Measurements from ENCODE around the gene GALNT14.
"Not testable (repeated sequence)": the region's sequence is repeated elsewhere in the genome, so short reads cannot be mapped to it uniquely, and the experiment has no call there.

The GALNT14 gene, protein sequence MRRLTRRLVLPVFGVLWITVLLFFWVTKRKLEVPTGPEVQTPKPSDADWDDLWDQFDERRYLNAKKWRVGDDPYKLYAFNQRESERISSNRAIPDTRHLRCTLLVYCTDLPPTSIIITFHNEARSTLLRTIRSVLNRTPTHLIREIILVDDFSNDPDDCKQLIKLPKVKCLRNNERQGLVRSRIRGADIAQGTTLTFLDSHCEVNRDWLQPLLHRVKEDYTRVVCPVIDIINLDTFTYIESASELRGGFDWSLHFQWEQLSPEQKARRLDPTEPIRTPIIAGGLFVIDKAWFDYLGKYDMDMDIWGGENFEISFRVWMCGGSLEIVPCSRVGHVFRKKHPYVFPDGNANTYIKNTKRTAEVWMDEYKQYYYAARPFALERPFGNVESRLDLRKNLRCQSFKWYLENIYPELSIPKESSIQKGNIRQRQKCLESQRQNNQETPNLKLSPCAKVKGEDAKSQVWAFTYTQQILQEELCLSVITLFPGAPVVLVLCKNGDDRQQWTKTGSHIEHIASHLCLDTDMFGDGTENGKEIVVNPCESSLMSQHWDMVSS

DNA sequence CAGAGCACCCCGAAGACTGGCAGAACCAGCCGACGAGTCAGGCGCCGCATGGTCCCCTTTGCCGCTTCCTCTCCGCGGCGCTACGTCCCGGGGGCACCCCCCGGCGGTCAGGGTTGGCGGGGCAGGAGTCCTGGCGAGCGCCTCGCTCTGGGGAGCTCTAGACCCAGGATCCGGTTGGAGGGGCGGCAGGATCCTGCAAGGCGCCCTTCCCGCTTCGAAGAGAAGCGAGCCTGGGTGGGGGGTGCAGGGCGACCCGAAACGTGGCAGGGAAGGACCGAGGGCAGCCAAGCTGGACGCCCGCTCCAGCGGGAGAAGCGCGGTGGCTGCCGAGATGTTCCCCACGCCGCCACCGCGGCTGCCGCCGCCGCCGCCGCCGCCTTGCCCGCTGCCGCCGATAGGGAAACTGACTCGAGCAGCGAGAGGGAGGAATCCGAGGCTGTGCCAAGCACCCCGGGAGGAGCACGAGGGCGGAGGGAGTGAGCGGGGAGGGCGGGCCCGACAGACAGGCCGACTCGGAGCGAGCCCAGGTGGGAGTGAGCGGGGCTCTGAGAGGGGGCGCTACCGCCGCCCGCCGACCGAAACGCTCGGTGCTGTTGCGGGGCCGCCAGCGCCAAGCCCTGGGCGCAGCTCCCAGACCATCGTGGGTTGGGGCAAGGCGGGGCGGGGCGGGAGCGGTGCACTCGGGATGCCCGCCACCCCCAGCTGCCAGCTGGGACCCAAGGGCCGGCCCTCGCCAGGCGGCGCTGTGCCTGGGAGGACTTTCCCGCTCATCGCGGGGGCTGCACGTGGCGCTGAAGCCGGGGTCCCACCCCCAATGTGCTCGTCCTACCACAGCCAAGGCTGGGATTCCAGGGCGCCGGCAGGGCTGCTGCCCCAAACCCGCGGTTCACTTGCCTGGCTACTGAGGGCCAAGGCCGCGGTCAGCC lies at the start of gene GALNT14:
Gene GALNT14, minus strand, starts transcription at position 404 of the 926 bp plus-strand sequence. Its CDS starts 354 bp downstream, at position 50.
- no peak for DNase-seq

DNA sequence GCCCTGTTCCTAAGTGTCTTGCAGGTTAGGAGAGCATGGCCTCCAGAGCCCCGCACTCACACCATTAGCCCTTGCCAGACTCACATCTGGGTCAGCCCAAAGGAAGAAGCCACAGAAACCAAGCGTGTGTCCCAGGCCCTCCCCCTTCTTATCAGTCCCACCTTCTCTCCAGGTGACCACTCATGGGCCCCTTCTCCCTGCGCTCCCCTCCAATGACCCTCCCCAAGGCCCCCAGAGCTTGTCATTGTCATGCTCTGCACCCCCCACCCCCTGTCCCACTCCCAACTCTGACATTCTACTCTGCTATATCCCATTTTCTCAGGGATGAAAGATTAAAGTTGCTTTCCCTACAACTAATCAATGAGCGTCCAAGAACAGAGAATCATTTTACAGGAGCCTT lies 48.9 kb upstream of the GALNT14 start:
- DNase-seq = no peak

DNA sequence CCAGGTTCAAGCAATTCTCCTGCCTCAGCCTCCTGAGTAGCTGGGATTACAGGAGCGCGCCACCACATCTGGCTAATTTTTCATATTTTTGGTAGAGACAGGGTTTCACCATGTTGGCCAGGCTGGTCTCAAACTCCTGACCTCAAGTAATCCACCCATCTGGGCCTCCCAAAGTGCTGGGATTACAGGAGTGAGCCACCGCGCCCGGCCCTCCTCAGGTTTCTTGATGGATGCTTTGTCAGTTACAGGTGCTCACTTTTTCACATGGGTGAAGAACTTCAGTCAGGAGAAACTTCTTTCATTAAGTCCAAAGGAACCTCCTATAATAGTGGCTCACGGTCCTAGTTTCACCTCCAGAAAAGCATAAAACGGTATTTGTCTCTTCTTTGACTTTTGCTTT lies 45.7 kb upstream of the GALNT14 start:
- not testable (repeated sequence) for DNase-seq

DNA sequence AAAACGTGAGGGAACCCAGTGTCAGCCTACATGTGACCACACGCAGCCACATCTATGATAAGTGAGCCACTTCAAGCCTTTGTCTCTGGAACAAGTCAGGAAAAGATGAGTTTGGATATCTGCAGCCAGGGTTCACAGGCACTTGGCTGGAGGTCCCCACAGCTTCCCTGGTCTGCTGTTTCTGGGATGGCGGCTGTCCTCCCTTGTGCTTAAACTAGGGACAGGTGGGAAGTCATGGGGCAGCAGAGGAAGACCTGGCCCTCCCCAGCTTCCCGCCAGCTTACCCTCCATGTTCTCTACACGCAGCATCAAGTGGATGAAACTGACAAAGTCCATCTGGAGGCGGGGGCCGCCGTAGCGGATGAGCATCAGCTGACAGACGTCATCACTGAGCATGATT lies 38.5 kb upstream of the GALNT14 start:
- DNase-seq = no peak

- DNase-seq = no peak
Observed at GRCh38 chr2:31171142-31171541, 32.9 kb upstream of the GALNT14 start.

- DNase-seq = peak; percentile 28 to 47
Observed at GRCh38 chr2:31170071-31170698, 31.9 kb upstream of the GALNT14 start.

DNA sequence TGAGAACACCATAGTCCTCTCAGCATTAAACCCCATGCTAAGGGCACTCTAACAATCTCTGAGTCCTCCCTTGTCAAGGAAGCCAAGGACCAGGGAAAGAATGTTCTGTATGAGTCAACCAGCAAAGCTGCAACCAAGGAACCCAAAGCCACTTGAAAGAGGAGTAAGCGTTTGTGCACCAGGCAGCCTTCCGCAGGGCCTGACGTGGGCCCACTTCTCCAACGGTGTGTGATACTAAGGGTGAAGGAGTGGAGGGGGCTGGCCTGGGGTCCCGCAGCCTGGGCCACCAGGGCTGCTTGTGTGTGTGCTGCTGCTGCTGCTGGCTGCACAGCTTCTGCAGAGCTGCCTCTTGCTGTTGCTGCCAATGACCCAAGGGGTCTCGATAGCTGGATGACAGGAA lies 30.1 kb upstream of the GALNT14 start:
- no peak for DNase-seq

GRCh38 chr2:31166925-31167324 lies 28.7 kb upstream of the GALNT14 start:
- DNase-seq = no peak

- DNase-seq = no peak
Observed at GRCh38 chr2:31163011-31163539, 24.8 kb upstream of the GALNT14 start.

DNA sequence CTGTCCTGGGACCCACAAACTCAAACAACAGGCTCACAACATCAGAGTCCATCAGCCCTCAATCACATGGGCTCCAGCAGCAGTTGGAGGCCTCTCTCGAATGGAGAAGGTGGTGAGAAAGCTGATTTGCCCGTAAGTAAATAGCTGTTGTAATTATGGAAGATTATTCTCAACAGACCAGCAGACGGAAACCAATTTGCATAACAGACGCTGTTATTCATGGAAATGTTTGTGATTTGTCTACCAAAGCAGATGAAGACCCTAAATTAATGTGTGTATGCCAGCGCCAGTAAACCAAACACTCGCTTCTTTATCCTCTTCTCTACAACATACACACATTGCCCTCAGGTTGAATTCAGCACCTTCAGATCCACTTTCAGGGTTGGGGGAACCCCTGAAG lies 23.4 kb upstream of the GALNT14 start:
- no peak for DNase-seq

DNA sequence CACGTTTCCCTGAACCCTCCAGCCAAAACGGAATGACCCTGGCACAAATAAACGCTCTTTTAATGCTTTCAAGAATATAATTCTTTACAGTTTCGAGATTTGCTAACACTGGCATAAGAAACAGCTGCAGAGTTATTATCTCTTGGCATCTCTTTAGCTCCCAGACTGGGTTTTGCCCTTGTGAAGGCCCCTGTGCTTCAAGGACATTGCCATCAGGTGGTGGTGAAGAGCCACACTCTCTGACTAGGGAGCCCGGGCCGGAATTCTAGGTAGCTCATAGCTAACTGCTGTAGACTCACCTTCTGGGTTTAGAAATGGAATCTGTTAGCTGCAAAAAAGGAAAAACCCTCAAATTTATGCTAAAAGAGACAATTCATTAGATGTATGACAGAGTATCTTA lies 13.3 kb upstream of the GALNT14 start:
- no peak for DNase-seq

DNA sequence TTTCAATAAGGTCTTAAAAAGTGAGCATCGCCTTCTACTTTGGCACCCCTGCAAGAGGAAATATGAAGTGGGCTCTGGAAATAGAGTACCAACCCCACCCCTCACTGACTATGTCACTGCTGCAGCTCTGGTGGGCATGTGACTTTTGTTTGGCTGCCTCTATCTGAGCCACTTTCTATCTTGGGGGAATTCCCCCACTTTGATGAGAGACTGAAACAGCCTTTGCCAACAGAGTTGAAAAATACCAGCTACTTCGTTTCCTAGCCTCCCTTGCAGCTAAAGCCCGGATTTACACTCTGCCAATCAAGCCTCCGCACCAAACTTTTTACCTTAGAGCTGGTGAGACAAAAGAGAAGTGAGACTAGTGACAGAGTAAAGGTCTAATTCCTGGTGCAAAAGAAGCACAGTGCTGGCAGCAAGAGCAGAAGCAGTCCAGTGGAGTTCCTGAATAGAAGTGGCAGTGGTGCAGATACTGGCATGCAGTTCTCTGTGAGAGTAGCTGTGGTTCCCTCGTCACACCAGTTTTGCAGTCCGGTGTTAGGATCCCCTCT lies 12.0 kb upstream of the GALNT14 start:
- DNase-seq = no peak

GRCh38 chr2:31148514-31148913 lies 10.3 kb upstream of the GALNT14 start:
- DNase-seq = no peak

DNA sequence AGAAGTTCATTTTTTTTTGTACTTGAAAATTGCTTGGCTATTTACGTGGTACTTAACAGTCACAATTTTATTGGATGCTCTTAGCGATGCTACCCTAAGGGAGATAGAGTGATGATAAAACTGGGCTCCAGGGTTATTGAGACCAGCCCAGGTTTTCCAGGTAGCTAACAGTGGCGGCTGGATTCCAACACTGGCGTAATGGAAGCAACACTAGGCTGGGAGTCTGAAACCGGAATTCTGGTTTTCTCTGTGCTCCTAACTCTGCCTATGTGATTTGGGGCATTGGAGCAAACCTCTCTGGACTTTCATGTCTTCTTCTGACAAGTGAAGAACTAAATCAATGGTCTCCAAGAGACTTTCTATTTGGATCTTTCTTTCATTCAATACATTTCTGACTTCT lies 9.4 kb upstream of the GALNT14 start:
- DNase-seq = no peak

GRCh38 chr2:31142110-31142509 lies 3.9 kb upstream of the GALNT14 start:
- DNase-seq = no peak

DNA sequence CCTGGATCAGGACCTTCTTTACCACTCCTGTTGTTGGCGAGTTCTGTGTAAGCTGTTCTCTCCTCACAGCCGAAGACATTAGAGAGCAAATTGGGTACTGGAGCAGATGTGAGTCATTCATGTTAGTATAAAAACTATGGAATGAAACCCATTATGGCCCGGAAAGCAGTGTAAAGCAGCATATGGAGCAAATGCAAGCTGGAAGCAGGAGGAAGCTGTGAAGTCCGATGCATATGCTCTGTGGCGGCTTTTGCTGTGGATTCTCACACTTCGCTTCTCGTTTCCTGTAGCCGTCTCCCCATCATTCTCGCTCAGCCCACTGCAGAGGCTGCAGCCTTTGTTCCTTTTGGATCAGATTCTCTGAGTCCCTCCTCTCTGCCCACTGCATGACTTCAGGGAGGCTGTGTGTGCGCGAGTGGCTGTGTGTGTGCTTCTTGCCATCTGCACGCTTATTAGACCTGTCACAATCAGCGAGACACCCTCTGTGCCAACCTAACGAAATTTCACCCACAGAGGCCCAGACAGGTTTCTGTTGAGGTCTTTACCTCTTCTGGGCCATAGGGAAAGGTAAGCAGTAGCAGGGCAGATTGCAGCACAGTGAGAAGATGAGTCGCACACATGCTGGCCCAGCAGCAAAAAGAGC lies 3.3 kb upstream of the GALNT14 start:
- DNase-seq = no peak

DNA sequence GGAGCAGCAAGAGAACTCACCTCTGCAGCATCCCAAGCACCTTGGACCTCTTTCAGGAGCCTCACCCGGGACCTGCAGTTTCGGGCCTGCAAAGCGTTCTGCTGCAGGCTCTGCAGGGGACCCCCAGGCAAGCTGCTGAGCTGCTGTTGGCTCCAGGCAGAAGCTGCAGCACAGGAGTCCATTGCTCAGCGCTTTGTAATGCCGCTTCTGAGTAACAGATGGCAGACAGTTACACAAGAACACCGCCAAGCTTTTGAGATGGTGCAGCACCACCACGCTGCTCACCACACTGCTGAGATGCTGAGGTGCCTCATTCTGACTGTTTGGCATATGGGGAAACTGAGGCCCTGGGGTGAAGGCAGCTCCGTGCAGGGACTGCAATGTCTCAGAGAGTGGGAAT lies 1.9 kb upstream of the GALNT14 start:
- DNase-seq = peak in 1 of 2 experiments; percentile 5

GRCh38 chr2:31139671-31140070 lies 1.4 kb upstream of the GALNT14 start:
- no peak for DNase-seq

DNA sequence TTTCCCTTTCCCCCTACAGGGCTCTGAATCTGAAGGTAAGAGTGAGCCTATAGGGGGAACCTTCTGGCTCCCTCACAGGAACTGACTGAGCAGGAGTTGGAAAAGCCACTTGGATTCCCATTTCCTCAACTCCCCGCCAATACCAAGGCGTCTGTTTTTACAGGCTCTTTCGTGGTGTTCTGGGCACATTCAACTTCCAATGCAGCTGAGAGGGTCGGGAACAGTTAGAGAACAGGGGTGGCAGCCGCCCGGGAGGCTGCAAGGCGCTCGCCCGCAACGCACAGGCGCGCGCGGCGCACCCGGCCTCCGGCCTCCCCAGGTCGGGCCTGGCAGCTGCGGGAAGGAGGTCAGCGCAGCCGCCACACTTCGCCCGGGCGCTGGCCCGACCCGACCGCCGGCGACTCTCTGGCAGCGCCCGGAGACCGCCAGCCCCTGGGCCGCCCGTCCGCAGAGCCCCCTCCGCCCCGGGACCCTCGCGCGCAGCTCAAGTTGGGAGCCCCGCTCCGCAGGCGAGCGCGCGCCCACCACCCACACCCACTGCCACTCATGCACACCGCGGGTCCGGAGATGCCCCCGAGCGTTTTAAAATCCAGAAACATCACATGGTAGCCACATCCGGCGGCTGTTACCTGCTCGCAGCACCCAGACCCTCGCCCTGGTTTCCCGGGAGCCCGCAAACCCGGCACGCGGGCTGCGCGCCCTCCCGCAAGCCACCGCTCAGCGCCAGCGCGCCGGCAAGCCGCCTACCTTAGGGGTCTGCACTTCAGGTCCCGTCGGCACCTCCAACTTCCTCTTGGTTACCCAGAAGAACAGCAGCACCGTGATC lies 816 bp downstream of the GALNT14 start:
- DNase-seq = no peak

- DNase-seq = no peak
Observed at GRCh38 chr2:31136732-31137131, 1.5 kb downstream of the GALNT14 start.

- DNase-seq = no peak
Observed at GRCh38 chr2:31136000-31136399, 2.2 kb downstream of the GALNT14 start.
